ENCODE results near the gene CALCOCO1.

DNA sequence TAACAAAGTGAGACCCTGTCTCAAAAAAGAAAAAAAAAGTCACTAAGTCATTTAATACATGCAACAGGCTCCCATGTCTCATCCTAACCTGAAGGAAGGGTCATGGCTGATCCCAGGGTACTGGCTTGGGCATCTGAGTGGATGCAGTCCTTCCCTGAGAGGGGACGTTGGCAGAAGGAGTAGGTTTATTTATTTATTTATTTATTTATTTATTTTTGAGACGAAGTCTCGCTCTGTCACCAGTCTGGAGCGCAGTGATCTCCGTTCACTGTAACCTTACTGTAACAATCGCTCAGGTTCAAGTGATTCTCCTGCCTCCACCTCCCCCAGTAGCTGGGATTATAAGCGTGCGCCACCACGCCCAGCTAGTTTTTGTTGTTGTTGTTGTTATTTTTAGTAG, 7.2 kb upstream of the CALCOCO1 start:
- TF ChIP-seq, protein P1, sequence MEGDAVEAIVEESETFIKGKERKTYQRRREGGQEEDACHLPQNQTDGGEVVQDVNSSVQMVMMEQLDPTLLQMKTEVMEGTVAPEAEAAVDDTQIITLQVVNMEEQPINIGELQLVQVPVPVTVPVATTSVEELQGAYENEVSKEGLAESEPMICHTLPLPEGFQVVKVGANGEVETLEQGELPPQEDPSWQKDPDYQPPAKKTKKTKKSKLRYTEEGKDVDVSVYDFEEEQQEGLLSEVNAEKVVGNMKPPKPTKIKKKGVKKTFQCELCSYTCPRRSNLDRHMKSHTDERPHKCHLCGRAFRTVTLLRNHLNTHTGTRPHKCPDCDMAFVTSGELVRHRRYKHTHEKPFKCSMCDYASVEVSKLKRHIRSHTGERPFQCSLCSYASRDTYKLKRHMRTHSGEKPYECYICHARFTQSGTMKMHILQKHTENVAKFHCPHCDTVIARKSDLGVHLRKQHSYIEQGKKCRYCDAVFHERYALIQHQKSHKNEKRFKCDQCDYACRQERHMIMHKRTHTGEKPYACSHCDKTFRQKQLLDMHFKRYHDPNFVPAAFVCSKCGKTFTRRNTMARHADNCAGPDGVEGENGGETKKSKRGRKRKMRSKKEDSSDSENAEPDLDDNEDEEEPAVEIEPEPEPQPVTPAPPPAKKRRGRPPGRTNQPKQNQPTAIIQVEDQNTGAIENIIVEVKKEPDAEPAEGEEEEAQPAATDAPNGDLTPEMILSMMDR (IDR thresholded peaks at IDR 0.05) = no peak
- TF ChIP-seq POLR2AphosphoS5 (IDR thresholded peaks at IDR 0.05) (no peak), EP300 (IDR thresholded peaks at IDR 0.05; ENCODE audit: low read depth) (no peak)

Measured in transverse colon (tissue), 4 donors.